HG03432 (cell line): ENCODE measurements around the gene ATP4B.

Source experiments
- ATAC-seq: cut with Tn5 transposase; IDR thresholded peaks from one replicate; pipeline ENCODE4 v1.9.1; 2021; ENCODE audit warnings: mild to moderate bottlenecking, moderate library complexity; ENCODE audit not compliant: unreplicated experiment

Gene ATP4B

GRCh38 chr13:113608967-113609533 is 48.9 kb downstream of the ATP4B start:
- no peak for ATAC-seq

DNA sequence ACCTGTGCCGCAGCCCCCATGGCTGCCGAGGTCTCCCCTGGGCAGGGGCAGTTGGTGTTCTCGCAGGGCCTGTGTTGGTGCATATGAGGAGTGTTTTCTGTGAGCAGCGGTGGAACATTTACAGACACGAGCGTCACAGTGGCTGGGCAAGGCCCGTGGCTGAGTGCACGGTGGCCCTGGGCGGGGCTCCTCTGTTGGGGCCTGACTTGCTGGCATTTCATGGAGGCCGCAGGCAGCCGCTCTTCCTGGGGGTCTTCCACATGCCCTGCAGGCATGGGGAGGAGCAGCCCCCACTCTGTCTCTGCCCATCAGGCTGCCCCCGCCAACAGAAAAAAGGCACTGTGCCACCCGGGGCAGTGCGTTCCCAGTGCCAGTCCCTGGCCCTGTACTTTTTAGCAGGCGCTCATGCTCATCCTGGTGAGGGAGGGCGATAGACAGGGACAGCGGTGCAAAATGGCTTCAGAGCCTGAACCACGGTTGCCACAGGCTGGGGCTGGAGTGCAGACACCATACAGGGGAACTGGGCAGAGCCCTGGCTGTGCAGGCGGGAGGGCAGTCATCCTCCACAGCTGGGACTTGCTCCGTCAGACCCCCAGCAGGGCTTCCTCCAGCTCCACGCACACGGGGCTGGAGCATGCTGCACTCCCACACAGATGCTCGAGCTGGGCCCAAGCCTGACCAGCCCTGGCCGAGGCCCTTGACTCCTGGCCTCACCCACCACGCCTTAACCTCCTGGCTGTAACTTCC is 49.9 kb downstream of the ATP4B start:
- ATAC-seq = no peak

- ATAC-seq = no peak
Observed at GRCh38 chr13:113607056-113607888, 50.7 kb downstream of the ATP4B start.

- no peak for ATAC-seq
Observed at GRCh38 chr13:113605866-113606438, 52.0 kb downstream of the ATP4B start.

DNA sequence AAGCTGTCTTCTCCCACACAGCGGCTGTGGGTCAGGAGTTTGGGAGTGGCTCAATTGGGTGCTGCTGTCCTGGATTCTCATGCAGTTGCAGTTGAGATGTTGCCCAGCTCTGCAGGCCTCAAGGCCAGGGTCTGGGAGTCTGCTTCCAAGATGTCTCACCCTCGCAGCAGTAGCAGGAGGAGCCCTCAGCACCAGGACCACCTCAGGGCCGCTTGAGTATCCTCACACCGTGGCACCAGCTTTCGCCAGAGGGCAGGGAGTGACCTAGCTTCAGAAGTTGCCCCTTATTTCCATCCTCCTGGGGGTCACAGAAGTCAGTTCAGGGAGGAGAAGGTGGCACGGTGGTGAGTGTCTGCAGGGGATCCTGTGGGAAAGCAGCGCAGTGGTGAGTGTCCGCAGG is 52.5 kb downstream of the ATP4B start:
- ATAC-seq = no peak

- no peak for ATAC-seq
Observed at GRCh38 chr13:113604186-113604585, 53.8 kb downstream of the ATP4B start.

- no peak for ATAC-seq
Observed at GRCh38 chr13:113603116-113603710, 54.8 kb downstream of the ATP4B start.

GRCh38 chr13:113602291-113602988 is 55.6 kb downstream of the ATP4B start:
- ATAC-seq = no peak

GRCh38 chr13:113601166-113602070 is 56.6 kb downstream of the ATP4B start:
- no peak for ATAC-seq

GRCh38 chr13:113599391-113599790 is 58.6 kb downstream of the ATP4B start:
- ATAC-seq = no peak
